ENCODE results near the gene HOMER2.
A peak's percentile ranks its signal among the peaks of the same experiment; 100 is the strongest.

The HOMER2 gene

GRCh38 chr15:82809308-82810060 lies 143.0 kb downstream of the HOMER2 start, which contains the start of gene WHAMM:
Gene WHAMM (plus strand): TSS chr15:82809628. CDS start chr15:82809727, 99 bp downstream.
- under 1% methylated on average over 67 of the region's 67 CpGs for WGBS
- Histone ChIP-seq H3K9me3 (ENCODE audit: insufficient read depth, low read depth, low read length) (no peaks in the 10 kb centered on the region), H3K27me3 (ENCODE audit: insufficient read depth, low read length) (peaks cover 16% of the 10 kb centered on the region), H3K9ac (ENCODE audit: low read depth, low read length) (peak within 1 kb of the TSS; percentile 56), H3K27ac (ENCODE audit: low read depth, low read length) (peak within 1 kb of the TSS; percentile 47; the same call in 1 of the 2 replicates), H3K36me3 (ENCODE audit: insufficient read depth, low read length) (peaks cover 10% of the 10 kb centered on the region; the same call in 1 of the 2 replicates), H3K4me3 (ENCODE audit: low read length) (peak within 1 kb of the TSS; percentile 77), H3K4me1 (ENCODE audit: insufficient read depth, low read length) (peaks cover 12% of the 10 kb centered on the region)

- no peaks in the 10 kb centered on the region for H3K9me3 ChIP-seq (ENCODE audit: insufficient read depth, low read depth, low read length)
- H3K36me3 ChIP-seq (ENCODE audit: insufficient read depth, low read length) = peaks cover 4% of the 10 kb centered on the region; the same call in 1 of the 2 replicates
- 84% methylated on average over 9 of the region's 9 CpGs for WGBS
- H3K27ac ChIP-seq (ENCODE audit: low read depth, low read length) = no peak overlapping the region
- H3K9ac ChIP-seq (ENCODE audit: low read depth, low read length) = no peak overlapping the region
- no peak overlapping the region for H3K4me3 ChIP-seq (ENCODE audit: low read length)
- peaks cover 12% of the 10 kb centered on the region for H3K4me1 ChIP-seq (ENCODE audit: insufficient read depth, low read length)
- peaks cover 22% of the 10 kb centered on the region for H3K27me3 ChIP-seq (ENCODE audit: insufficient read depth, low read length)
Observed at GRCh38 chr15:82808634-82809041, 143.9 kb downstream of the HOMER2 start.

- WGBS = 84% methylated on average over 8 of the region's 11 CpGs
- Histone ChIP-seq H3K4me3 (ENCODE audit: low read length) (no peak overlapping the region), H3K9me3 (ENCODE audit: insufficient read depth, low read depth, low read length) (no peaks in the 10 kb centered on the region), H3K27me3 (ENCODE audit: insufficient read depth, low read length) (peaks cover 28% of the 10 kb centered on the region), H3K36me3 (ENCODE audit: insufficient read depth, low read length) (peaks cover 2% of the 10 kb centered on the region; the same call in 1 of the 2 replicates), H3K27ac (ENCODE audit: low read depth, low read length) (no peak overlapping the region), H3K9ac (ENCODE audit: low read depth, low read length) (no peak overlapping the region), H3K4me1 (ENCODE audit: insufficient read depth, low read length) (peaks cover 12% of the 10 kb centered on the region)
Observed at GRCh38 chr15:82807920-82808633, 144.4 kb downstream of the HOMER2 start.

- no peaks in the 10 kb centered on the region for H3K36me3 ChIP-seq (ENCODE audit: insufficient read depth, low read length)
- peaks cover 5% of the 10 kb centered on the region for H3K4me1 ChIP-seq (ENCODE audit: insufficient read depth, low read length)
- H3K27me3 ChIP-seq (ENCODE audit: insufficient read depth, low read length) = peaks cover 39% of the 10 kb centered on the region
- H3K27ac ChIP-seq (ENCODE audit: low read depth, low read length) = no peak within 1 kb of the TSS
- H3K9ac ChIP-seq (ENCODE audit: low read depth, low read length) = no peak within 1 kb of the TSS
- WGBS = 82% methylated on average over 2 of the region's 2 CpGs
- no peak within 1 kb of the TSS for H3K4me3 ChIP-seq (ENCODE audit: low read length)
- H3K9me3 ChIP-seq (ENCODE audit: insufficient read depth, low read depth, low read length) = no peaks in the 10 kb centered on the region
Observed at GRCh38 chr15:82805994-82806406, 146.5 kb downstream of the HOMER2 start, which contains the start of gene FSD2. Gene FSD2 (minus strand): TSS chr15:82806069. CDS start chr15:82787390, 18,679 bp downstream.

- no peaks in the 10 kb centered on the region for H3K4me1 ChIP-seq (ENCODE audit: insufficient read depth, low read length)
- H3K9me3 ChIP-seq (ENCODE audit: insufficient read depth, low read depth, low read length) = no peaks in the 10 kb centered on the region
- H3K27me3 ChIP-seq (ENCODE audit: insufficient read depth, low read length) = peaks cover 38% of the 10 kb centered on the region
- H3K4me3 ChIP-seq (ENCODE audit: low read length) = no peak overlapping the region
- H3K27ac ChIP-seq (ENCODE audit: low read depth, low read length) = no peak overlapping the region
- WGBS = 91% methylated on average over 1 of the region's 1 CpG
- H3K9ac ChIP-seq (ENCODE audit: low read depth, low read length) = no peak overlapping the region
- no peaks in the 10 kb centered on the region for H3K36me3 ChIP-seq (ENCODE audit: insufficient read depth, low read length)
Observed at GRCh38 chr15:82804575-82804949, 148.0 kb downstream of the HOMER2 start.

- Histone ChIP-seq H3K9me3 (ENCODE audit: insufficient read depth, low read depth, low read length) (no peaks in the 10 kb centered on the region), H3K36me3 (ENCODE audit: insufficient read depth, low read length) (no peaks in the 10 kb centered on the region), H3K27ac (ENCODE audit: low read depth, low read length) (no peak overlapping the region), H3K9ac (ENCODE audit: low read depth, low read length) (no peak overlapping the region), H3K27me3 (ENCODE audit: insufficient read depth, low read length) (peaks cover 38% of the 10 kb centered on the region), H3K4me1 (ENCODE audit: insufficient read depth, low read length) (no peaks in the 10 kb centered on the region), H3K4me3 (ENCODE audit: low read length) (no peak overlapping the region)
- WGBS = 40% methylated on average over 1 of the region's 2 CpGs
Observed at GRCh38 chr15:82803793-82804574, 148.5 kb downstream of the HOMER2 start.

GRCh38 chr15:82802497-82802896 lies 150.0 kb downstream of the HOMER2 start:
- Histone ChIP-seq H3K9ac (ENCODE audit: low read depth, low read length) (no peak overlapping the region), H3K36me3 (ENCODE audit: insufficient read depth, low read length) (no peaks in the 10 kb centered on the region), H3K4me1 (ENCODE audit: insufficient read depth, low read length) (no peaks in the 10 kb centered on the region), H3K27ac (ENCODE audit: low read depth, low read length) (no peak overlapping the region), H3K4me3 (ENCODE audit: low read length) (no peak overlapping the region), H3K27me3 (ENCODE audit: insufficient read depth, low read length) (peaks cover 38% of the 10 kb centered on the region), H3K9me3 (ENCODE audit: insufficient read depth, low read depth, low read length) (no peaks in the 10 kb centered on the region)
- 85% methylated on average over 1 of the region's 1 CpG for WGBS

- no peaks in the 10 kb centered on the region for H3K9me3 ChIP-seq (ENCODE audit: insufficient read depth, low read depth, low read length)
- no peak overlapping the region for H3K9ac ChIP-seq (ENCODE audit: low read depth, low read length)
- no peaks in the 10 kb centered on the region for H3K36me3 ChIP-seq (ENCODE audit: insufficient read depth, low read length)
- H3K4me1 ChIP-seq (ENCODE audit: insufficient read depth, low read length) = no peaks in the 10 kb centered on the region
- H3K27ac ChIP-seq (ENCODE audit: low read depth, low read length) = no peak overlapping the region
- no peak overlapping the region for H3K4me3 ChIP-seq (ENCODE audit: low read length)
- H3K27me3 ChIP-seq (ENCODE audit: insufficient read depth, low read length) = peaks cover 35% of the 10 kb centered on the region
- WGBS = 85% methylated on average over 7 of the region's 7 CpGs
Observed at GRCh38 chr15:82799183-82799841, 153.2 kb downstream of the HOMER2 start.

Measured in HUES64 (cell line).